NCI-H1436 treated with DMSO at 0.1 percent for 48 hours (cell line): Measurements from ENCODE around the gene CSF1R.
"Not testable (repeated sequence)": the region's sequence is repeated elsewhere in the genome, so short reads cannot be mapped to it uniquely, and the experiment has no call there.

Source experiments
- DNase-seq: peaks from one replicate; lab custom pipeline; 2025; lab: John Stamatoyannopoulos, UW

Gene CSF1R

GRCh38 chr5:150103678-150104549, 17.6 kb upstream of the CSF1R start:
- no peak for DNase-seq

GRCh38 chr5:150101023-150101422, 14.7 kb upstream of the CSF1R start:
- DNase-seq, result no peak

GRCh38 chr5:150097152-150097551, 10.8 kb upstream of the CSF1R start:
- no peak for DNase-seq

- no peak for DNase-seq
Measured at GRCh38 chr5:150092159-150092787, 5.9 kb upstream of the CSF1R start.

- no peak for DNase-seq
Measured at GRCh38 chr5:150085191-150085912, 1.0 kb downstream of the CSF1R start.

GRCh38 chr5:150084754-150085153, 1.6 kb downstream of the CSF1R start:
- not testable (repeated sequence) for DNase-seq

- DNase-seq, result no peak
Measured at GRCh38 chr5:150082889-150083288, 3.5 kb downstream of the CSF1R start.

- DNase-seq, result no peak
Measured at GRCh38 chr5:150082374-150082773, 4.0 kb downstream of the CSF1R start.

GRCh38 chr5:150081541-150082283, 4.6 kb downstream of the CSF1R start:
- no peak for DNase-seq

GRCh38 chr5:150080696-150081435, 5.5 kb downstream of the CSF1R start:
- no peak for DNase-seq

GRCh38 chr5:150079909-150080461, 6.4 kb downstream of the CSF1R start:
- DNase-seq, result no peak

GRCh38 chr5:150078802-150079689, 7.3 kb downstream of the CSF1R start:
- DNase-seq, result no peak

GRCh38 chr5:150077996-150078801, 8.2 kb downstream of the CSF1R start:
- DNase-seq, result no peak

- no peak for DNase-seq
Measured at GRCh38 chr5:150077060-150077459, 9.3 kb downstream of the CSF1R start.

- no peak for DNase-seq
Measured at GRCh38 chr5:150075806-150076205, 10.5 kb downstream of the CSF1R start.

- DNase-seq, result no peak
Measured at GRCh38 chr5:150075233-150075632, 11.1 kb downstream of the CSF1R start.

GRCh38 chr5:150073677-150074076, 12.7 kb downstream of the CSF1R start:
- DNase-seq, result no peak

GRCh38 chr5:150073086-150073625, 13.2 kb downstream of the CSF1R start:
- DNase-seq, result no peak

- DNase-seq, result no peak
Measured at GRCh38 chr5:150070821-150071220, 15.5 kb downstream of the CSF1R start.
